KG1 (cell line): ENCODE results near the gene KATNB1.
"Not testable (repeated sequence)": the region's sequence is repeated elsewhere in the genome, so short reads cannot be mapped to it uniquely, and the experiment has no call there.

Experiments
- DNase-seq: peaks from one replicate; lab custom pipeline; 2025; lab: John Stamatoyannopoulos, UW

Gene KATNB1

GRCh38 chr16:57794849-57795430, 59.4 kb downstream of the KATNB1 start:
- DNase-seq = no peak

DNA sequence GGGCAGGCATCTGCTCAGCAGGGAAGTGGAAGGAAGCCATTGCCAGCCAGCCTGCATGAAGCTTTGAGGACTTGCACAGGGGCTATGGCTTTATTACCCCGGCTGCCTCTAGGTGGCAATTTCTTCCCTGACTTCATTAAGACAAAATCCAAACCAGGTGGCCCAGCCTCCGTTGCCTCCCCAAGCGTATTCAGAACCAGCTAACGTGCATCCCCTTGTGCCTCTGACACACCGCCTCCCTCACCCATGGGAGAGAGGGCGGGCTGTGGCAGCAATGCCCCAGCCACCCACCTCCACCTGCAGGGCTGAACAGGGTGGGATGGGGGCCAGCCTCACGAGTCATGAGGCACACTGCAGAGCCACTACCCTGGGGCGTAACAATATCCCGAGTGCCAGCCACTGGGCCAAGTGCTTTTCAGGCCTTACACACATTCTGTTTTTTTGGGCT, 59.9 kb downstream of the KATNB1 start:
- DNase-seq = peak; percentile 19

GRCh38 chr16:57796014-57796413, 60.4 kb downstream of the KATNB1 start:
- not testable (repeated sequence) for DNase-seq

GRCh38 chr16:57797216-57797525, 61.6 kb downstream of the KATNB1 start:
- no peak for DNase-seq

GRCh38 chr16:57797526-57798266, 62.1 kb downstream of the KATNB1 start:
- no peak for DNase-seq

DNA sequence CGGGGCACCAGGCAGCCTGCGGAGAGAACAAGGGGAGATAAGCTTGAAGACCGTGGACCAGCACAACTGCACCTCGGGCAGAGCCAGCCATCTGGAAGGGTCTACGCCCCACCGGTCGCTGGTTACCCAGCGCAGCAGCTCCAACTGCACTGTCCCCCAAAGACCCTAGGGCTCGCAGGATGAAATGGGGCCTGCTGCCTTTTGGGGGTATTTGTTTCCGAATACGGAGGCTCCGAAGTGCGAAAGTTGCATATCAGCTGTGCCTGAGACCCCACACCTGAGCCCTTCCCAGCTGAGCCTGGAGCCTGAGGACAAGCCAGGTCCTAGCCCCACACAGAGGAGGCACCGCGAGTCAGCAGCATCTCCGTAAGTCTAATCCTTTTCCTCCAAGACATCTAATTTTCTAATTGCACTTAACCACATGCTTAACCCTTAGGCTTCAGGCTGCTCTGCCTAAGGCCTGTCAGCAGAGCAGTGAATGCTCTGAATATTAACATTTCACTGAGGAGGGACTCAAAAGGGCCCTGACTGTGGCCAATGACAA, 62.8 kb downstream of the KATNB1 start:
- no peak for DNase-seq

GRCh38 chr16:57798953-57799599, 63.5 kb downstream of the KATNB1 start:
- DNase-seq = no peak

DNA sequence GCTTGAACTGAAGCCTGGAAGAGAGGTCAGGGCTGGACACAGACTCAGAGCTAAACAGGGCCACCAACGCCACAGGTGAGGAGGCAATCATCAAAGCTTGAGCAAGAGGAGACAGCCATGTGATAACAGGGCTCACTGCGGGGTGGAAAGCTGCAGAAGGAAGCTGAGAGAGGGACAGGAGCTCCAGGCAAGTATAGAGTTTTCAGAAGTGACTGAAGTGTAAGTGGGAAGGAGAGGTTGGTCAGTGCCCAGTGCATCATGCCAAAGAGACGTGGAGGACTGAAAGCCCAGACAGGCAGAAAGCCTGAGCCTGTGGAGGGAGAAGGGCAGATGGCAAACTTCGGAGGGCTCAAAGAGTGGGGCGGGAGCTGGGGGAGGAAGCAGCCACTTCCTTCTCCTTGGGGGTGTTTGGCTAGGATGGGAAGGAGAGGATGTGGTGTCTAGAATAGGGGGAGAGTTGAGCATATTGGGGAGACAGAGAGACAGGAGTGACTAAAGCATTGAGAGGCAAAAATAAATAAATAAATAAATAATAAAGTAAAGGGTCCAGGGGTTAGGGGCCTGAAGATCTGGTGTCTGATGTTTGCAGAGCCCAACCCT, 64.1 kb downstream of the KATNB1 start:
- DNase-seq = peak; percentile 32

GRCh38 chr16:57800200-57801097, 64.9 kb downstream of the KATNB1 start:
- DNase-seq = no peak

DNA sequence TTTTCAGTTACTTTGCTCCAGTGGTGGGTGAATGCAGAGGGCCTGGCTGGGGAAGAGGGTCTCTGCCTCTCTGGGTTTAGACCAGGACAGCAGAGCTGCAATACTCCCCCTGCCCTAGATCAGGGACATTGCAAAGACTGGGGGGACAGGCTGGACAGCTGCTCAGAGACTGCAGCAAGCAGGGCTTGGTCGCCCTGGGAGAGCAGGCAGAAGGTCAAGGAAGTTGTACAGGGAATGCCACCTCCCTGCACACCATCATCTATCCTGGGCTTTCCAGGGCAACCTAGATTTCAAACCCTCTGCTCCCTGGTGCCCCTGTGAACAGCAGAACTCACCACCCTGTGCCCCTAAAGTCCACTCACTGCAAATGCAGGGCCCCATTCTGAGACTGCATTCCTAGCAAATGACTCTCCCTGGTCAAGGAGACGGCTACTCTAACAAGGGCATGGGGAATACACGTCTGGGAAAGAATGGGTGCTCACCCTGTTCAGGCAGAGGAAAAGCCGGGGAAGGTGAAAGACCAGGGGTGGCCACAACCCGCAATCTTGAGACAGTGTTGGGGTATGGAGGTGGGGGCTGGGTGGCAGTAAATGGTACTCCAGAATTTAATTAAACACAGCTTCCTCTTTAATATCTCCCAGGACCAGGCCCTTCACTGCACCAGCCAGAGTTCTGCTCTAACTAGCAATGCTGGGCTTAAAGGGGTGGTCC, 65.7 kb downstream of the KATNB1 start:
- no peak for DNase-seq

DNA sequence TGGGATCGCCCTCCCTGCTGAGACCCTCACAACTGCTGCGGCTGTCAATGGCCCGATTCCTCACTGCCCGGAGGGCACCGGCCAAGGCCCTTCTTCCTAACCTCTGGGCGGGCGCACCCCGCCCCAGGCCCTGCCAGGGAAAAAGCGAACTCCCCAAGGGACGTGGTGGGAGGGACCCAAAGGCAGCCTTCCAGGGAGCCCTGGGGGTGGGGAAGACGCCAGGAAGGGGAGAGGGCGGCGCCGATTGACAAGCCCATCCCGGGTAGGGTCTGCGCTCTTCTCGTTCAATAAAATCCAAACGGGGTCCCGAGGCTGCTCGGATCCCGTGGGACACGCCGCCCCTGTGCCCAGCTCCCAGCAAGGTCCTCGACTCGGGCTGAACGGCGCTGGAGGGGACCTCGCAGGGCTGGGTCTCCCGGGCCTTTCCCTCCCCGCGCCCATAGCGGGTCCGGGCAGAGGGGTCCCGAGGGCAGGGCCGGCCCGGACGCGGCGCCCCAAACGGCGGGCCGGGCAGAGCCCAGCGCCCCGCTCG, 66.3 kb downstream of the KATNB1 start:
- DNase-seq = no peak

GRCh38 chr16:57802341-57803133, 67.0 kb downstream of the KATNB1 start, which contains the start of gene KIFC3:
TSS of gene KIFC3 (minus strand) at chr16:57802491. CDS start at chr16:57798243, 4,248 bp downstream.
- DNase-seq = no peak

DNA sequence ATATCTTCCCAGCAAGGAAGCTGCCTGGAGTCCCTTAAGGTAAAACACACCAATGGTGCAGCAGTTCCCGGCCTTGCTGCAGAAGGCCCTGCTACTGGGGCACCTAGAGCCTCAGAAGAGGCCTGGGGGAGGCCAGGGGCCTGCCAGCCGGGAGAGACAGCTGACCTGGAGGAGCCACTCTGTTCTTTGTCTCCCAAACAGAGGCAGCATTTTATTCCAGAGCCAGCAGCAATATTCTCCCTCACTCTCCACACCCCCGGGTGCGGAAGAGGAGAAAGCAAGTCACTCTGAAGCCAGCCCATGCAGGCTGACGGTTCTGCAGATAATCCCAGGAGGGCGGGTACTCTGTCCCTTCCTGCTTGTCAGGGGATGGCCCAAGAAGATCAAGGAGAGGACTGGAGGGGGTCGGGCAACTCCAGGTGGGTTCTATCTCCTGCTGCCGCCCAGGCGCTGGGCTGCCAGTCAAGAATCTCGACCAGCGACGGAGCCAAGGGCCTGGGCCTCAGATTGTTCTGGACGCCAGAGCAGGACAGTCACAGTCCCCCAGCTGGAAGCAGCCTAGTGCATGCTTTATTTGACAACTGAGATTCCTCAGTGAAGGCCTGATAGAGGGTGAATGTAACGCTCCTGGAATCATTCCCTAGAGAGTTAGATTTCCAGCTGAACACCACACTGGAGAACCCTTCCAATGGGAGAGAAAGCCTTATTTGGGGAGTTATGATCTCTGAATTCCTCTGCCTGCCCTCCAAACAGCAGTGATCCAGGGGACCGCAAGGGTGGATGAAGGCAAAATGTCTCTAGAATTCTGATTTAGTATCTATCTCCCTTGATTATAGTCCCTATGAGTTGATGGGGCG, 67.8 kb downstream of the KATNB1 start:
- no peak for DNase-seq

- DNase-seq = no peak
Observed at GRCh38 chr16:57804111-57804837, 68.7 kb downstream of the KATNB1 start.

DNA sequence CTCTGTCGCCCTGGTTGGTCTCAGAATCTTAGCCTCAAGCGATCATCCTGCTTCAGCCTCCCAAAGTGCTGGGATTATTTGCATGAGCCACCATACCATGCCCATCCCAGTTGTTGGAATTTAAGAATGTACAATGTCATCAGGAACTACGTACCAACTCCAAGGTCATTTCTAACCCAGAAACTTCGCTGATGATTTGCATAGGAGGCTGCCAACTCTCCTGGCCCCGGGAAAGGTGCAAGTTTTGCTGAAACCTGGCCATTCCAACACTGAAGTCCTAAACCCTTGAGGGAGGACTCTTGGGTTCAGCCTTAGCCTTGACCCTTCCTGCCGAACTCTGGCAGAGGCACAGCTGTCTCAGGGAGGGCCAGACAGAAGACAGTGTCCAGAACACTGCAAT, 69.6 kb downstream of the KATNB1 start:
- no peak for DNase-seq
